H1 (cell line): ENCODE data around the gene MCUR1.

Source experiments
- ATF3 ChIP-seq: IDR thresholded peaks from 2 replicates; pipeline ENCODE4 v1.6.1; 2011; ENCODE audit warnings: low read depth, mild to moderate bottlenecking, low read length; ENCODE audit not compliant: insufficient read depth
- CTCF ChIP-seq, 3 experiments: IDR thresholded peaks; 1 replicate in 2 of 3; 2 replicates in 1 of 3; pipeline versions ENCODE4 v1.5.1 to v1.6.1; 2011; ENCODE audit warnings: low read length in 3 of 3, mild to moderate bottlenecking in 3 of 3, inconsistent platforms in 2 of 3, low read depth in 1 of 3, moderate library complexity in 1 of 3; ENCODE audit not compliant: insufficient read depth in 1 of 3; ENCODE audit errors: control extremely low read depth in 1 of 3
- EP300 ChIP-seq, 2 experiments: IDR thresholded peaks; 1 replicate in 1 of 2; 2 replicates in 1 of 2; pipeline ENCODE4 v1.6.1; 2011 to 2012; ENCODE audit warnings: low read depth in 2 of 2, low read length in 2 of 2, mild to moderate bottlenecking in 2 of 2, borderline replicate concordance in 1 of 2, inconsistent platforms in 1 of 2, moderate library complexity in 1 of 2
- GABPA ChIP-seq: IDR thresholded peaks from 2 replicates; pipeline ENCODE4 v1.6.1; 2011; ENCODE audit warnings: mild to moderate bottlenecking, low read length, moderate library complexity, borderline replicate concordance; ENCODE audit not compliant: insufficient read depth
- GTF2F1 ChIP-seq: IDR thresholded peaks from 2 replicates; pipeline ENCODE4 v1.6.1; 2012; ENCODE audit warnings: low read depth, low read length, improper control_type of control experiment, borderline replicate concordance
- MAFK ChIP-seq: IDR thresholded peaks from 2 replicates; pipeline ENCODE4 v1.6.1; 2012; ENCODE audit warnings: low read depth, mild to moderate bottlenecking, improper control_type of control experiment, low read length
- MAX ChIP-seq: IDR thresholded peaks from 2 replicates; pipeline ENCODE4 v1.6.1; 2012; ENCODE audit warnings: inconsistent platforms
- NRF1 ChIP-seq: IDR thresholded peaks from 2 replicates; pipeline ENCODE4 v1.6.1; 2011; ENCODE audit warnings: mild to moderate bottlenecking, low read depth, low read length, improper control_type of control experiment
- POLR2A ChIP-seq, 2 experiments: IDR thresholded peaks; 1 replicate in 1 of 2; 2 replicates in 1 of 2; pipeline ENCODE4 v1.6.1; 2011; ENCODE audit warnings: low read depth in 2 of 2, low read length in 2 of 2, mild to moderate bottlenecking in 2 of 2; ENCODE audit errors: control extremely low read depth in 1 of 2
- POLR2AphosphoS5 ChIP-seq: IDR thresholded peaks from 2 replicates; pipeline ENCODE4 v1.6.1; 2011; ENCODE audit warnings: low read depth, low read length
- RNF2 ChIP-seq: fragments of 200-900, 300-1000 bp; sonication (generic); IDR thresholded peaks from 2 replicates; pipeline ENCODE4 v1.7.1; 2016; ENCODE audit warnings: borderline replicate concordance, low read depth, mild to moderate bottlenecking, antibody characterized with exemption, low read length; ENCODE audit not compliant: poor library complexity, severe bottlenecking; ENCODE audit errors: missing control alignments
- SUZ12 ChIP-seq: fragments of 200-600 bp; sonication (generic); IDR thresholded peaks from 2 replicates; pipeline ENCODE4 v1.6.1; 2012; ENCODE audit warnings: mild to moderate bottlenecking, inconsistent platforms, low read length, moderate library complexity, mixed read lengths
- TAF1 ChIP-seq: IDR thresholded peaks from 2 replicates; pipeline ENCODE4 v1.6.1; 2011; ENCODE audit warnings: mild to moderate bottlenecking, low read depth, low read length
- YY1 ChIP-seq: IDR thresholded peaks from 2 replicates; pipeline ENCODE4 v1.6.1; 2011; ENCODE audit warnings: low read depth, mild to moderate bottlenecking, low read length

GRCh38 chr6:13838616-13839015 lies 24.3 kb upstream of the MCUR1 start:
- no peak for TF ChIP-seq MAFK
- no peak for TF ChIP-seq CTCF (IDR thresholded peaks at IDR 0.05; ENCODE audit: control extremely low read depth in 1 of 3, insufficient read depth in 1 of 3, low read depth in 1 of 3, low read length in 3 of 3)
- TF ChIP-seq RNF2: no peak
- no peak for TF ChIP-seq MAX
- no peak for TF ChIP-seq SUZ12
- no peak for TF ChIP-seq NRF1
- TF ChIP-seq GABPA: no peak
- no peak for TF ChIP-seq ATF3
- TF ChIP-seq POLR2AphosphoS5: no peak
- no peak for TF ChIP-seq YY1
- TF ChIP-seq TAF1: no peak
- no peak for TF ChIP-seq EP300 (IDR thresholded peaks at IDR 0.05; ENCODE audit: borderline replicate concordance in 1 of 2, low read depth in 2 of 2, low read length in 2 of 2)
- no peak for TF ChIP-seq POLR2A (IDR thresholded peaks at IDR 0.05; ENCODE audit: control extremely low read depth in 1 of 2, low read depth in 2 of 2, low read length in 2 of 2)
- TF ChIP-seq GTF2F1: no peak
